Ishikawa (cell line): ENCODE results near the gene PCCB.
A peak's percentile ranks its signal among the peaks of the same experiment; 100 is the strongest.

Experiments used
- CEBPB ChIP-seq: IDR thresholded peaks from 2 replicates; pipeline ENCODE4 v1.6.1; 2012
- CREB1 ChIP-seq: IDR thresholded peaks from 2 replicates; pipeline ENCODE4 v1.6.1; 2012; ENCODE audit warnings: low read depth
- EGR1 ChIP-seq: IDR thresholded peaks from 2 replicates; pipeline ENCODE4 v1.6.1; 2012
- EP300 ChIP-seq: IDR thresholded peaks from 2 replicates; pipeline ENCODE4 v1.6.1; 2012; ENCODE audit warnings: borderline replicate concordance
- FOXM1 ChIP-seq: IDR thresholded peaks from 2 replicates; pipeline ENCODE4 v1.6.1; 2012; ENCODE audit warnings: low read depth, borderline replicate concordance
- MAX ChIP-seq: IDR thresholded peaks from 2 replicates; pipeline ENCODE4 v1.6.1; 2012
- NFIC ChIP-seq: IDR thresholded peaks from 2 replicates; pipeline ENCODE4 v1.6.1; 2012
- RAD21 ChIP-seq: IDR thresholded peaks from 2 replicates; pipeline ENCODE4 v1.6.1; 2012; ENCODE audit warnings: low read depth
- REST ChIP-seq: IDR thresholded peaks from 2 replicates; pipeline ENCODE4 v1.6.1; 2012; ENCODE audit warnings: low read depth, mild to moderate bottlenecking
- TAF1 ChIP-seq: IDR thresholded peaks from 2 replicates; pipeline ENCODE4 v1.6.1; 2012; ENCODE audit warnings: low read depth, mild to moderate bottlenecking
- TCF12 ChIP-seq: IDR thresholded peaks from 2 replicates; pipeline ENCODE4 v1.6.1; 2012; ENCODE audit warnings: low read depth
- TEAD4 ChIP-seq: IDR thresholded peaks from 2 replicates; pipeline ENCODE4 v1.6.1; 2012
- USF1 ChIP-seq: IDR thresholded peaks from 2 replicates; pipeline ENCODE4 v1.6.1; 2012
- YY1 ChIP-seq: IDR thresholded peaks from 2 replicates; pipeline ENCODE4 v1.6.1; 2012; ENCODE audit warnings: low read depth
- ZBTB7A ChIP-seq: IDR thresholded peaks from 2 replicates; pipeline ENCODE4 v1.6.1; 2012; ENCODE audit warnings: low read depth

PCCB gene

GRCh38 chr3:136249593-136249992 is 547 bp upstream of the PCCB start:
- TF ChIP-seq ZBTB7A (no peak), TCF12 (no peak), MAX (no peak), RAD21 (no peak), TAF1 (no peak), USF1 (no peak), CEBPB (no peak), EGR1 (no peak), NFIC (no peak), EP300 (no peak), CREB1 (no peak), YY1 (no peak), REST (no peak), TEAD4 (no peak), FOXM1 (no peak)

- TF ChIP-seq CEBPB (no peak), ZBTB7A (no peak), MAX (peak; percentile 89)
Measured at GRCh38 chr3:136250903-136251460, 842 bp downstream of the PCCB start.

- TF ChIP-seq USF1, result no peak
- TF ChIP-seq CEBPB, result peak; percentile 24; the same call in 1 of the 2 replicates
Measured at GRCh38 chr3:136251511-136251910, 1.4 kb downstream of the PCCB start.

- TF ChIP-seq TAF1, result no peak
Measured at GRCh38 chr3:136255672-136256406, 5.7 kb downstream of the PCCB start.

GRCh38 chr3:136258199-136258598 is 8.1 kb downstream of the PCCB start:
- TF ChIP-seq MAX, result no peak

GRCh38 chr3:136261826-136262225 is 11.7 kb downstream of the PCCB start:
- TF ChIP-seq REST (no peak), MAX (no peak), NFIC (no peak)

- TF ChIP-seq REST, result no peak
- TF ChIP-seq TAF1, result no peak
- TF ChIP-seq EP300, result no peak
- TF ChIP-seq MAX, result no peak
- no peak for TF ChIP-seq YY1
- TF ChIP-seq CREB1, result no peak
- no peak for TF ChIP-seq EGR1
- no peak for TF ChIP-seq FOXM1
- no peak for TF ChIP-seq TEAD4
Measured at GRCh38 chr3:136262559-136262958, 12.4 kb downstream of the PCCB start.
